Activated CD4-positive, CD25-positive, alpha-beta regulatory T cell treated with anti-CD3 and anti-CD28 coated beads, Interleukin-2, amount 50 U/mL, for 72 hours (primary cell): ENCODE results near the gene COL4A5.
"Not testable (repeated sequence)": the region's sequence is repeated elsewhere in the genome, so short reads cannot be mapped to it uniquely, and the experiment has no call there.

ENCODE experiments used
- DNase-seq: peaks from one replicate; pipeline ENCODE4 v3.0.0; 2021

The COL4A5 gene

DNA sequence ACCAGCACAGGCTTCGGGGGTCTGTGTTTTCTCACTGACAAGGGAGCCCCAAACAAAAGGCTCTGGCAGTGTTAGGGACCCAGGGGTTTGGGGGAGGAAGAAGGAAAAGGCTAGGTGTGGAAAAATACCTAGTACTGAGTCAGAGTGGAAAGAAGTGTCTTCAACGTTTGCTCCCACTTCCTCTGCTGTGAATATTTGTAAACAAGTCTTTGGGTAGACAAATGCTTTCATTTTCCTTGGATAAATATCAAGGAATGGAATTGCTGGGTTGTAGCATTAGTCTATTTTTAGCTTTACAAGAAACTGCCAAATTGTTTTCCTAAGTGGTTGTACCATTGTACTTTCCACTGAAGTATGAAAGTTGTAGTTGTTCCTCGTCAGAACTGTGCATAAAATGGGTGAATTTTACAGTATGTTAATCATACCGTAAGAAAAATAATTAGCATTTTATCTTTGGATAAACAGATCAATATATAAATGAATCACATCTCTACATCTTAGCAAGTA is 17.4 kb downstream of the COL4A5 start:
- no peak for DNase-seq

GRCh38 chrX:108464604-108465003 is 25.0 kb downstream of the COL4A5 start:
- DNase-seq: no peak

DNA sequence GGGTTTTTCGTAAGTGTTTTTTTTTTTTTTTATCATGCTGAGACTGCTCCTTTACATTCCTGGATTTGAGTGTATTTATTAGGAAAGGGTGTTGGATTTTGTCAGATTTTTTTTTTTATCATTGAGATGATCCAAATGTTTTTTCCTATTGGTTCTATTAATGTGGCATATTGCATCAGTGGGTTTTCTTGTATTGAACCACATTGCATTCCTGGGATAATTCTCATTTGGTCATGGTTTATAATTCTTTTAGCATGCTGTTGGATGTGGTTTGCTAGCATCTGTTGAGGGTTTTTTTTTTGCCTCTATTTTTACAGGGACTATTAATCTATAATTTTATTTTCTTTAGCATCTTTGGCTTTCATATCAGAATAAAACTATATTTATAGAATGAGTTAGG is 28.8 kb downstream of the COL4A5 start:
- DNase-seq: no peak

DNA sequence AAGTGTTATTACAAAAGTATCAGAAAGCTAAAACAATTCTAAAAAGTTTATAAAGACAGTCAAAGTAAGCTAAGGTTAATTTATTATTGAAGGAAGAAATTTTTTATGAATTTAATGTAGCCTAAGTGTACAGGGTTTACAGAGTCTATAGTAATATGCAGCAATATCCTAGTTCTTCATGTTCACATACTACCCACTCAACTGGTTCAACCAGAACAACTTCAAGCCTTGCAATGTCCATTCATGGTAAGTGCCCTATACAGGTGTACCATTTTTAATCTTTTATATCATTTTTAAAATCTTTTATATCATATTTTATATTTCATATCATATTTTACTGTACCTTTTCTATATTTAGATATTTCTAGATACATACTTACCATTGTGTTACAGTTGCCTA is 34.3 kb downstream of the COL4A5 start:
- no peak for DNase-seq

- not testable (repeated sequence) for DNase-seq
Observed at GRCh38 chrX:108481528-108481927, 41.9 kb downstream of the COL4A5 start.

- DNase-seq: no peak
Observed at GRCh38 chrX:108484251-108484650, 44.6 kb downstream of the COL4A5 start.

DNA sequence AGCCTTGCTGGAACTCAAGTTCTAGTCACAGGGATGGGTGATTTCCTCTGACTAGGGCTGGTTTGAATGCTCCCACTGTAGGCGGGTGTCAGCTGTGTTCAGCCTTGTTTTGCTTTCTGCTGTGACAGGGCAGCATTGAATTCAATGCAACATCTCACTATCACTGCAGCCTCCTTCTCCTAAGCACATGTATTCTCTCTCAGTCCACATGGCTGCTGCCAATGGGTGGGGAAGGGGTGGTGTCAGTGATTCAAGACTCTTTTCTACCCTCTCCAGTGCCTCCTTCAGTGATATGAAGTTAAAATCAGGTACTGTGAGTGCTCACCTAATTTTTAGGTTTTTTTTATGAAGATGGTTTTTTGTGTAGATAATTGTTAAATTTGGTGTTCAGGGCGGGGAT is 46.3 kb downstream of the COL4A5 start:
- no peak for DNase-seq

- no peak for DNase-seq
Observed at GRCh38 chrX:108494406-108495090, 54.9 kb downstream of the COL4A5 start.

- no peak for DNase-seq
Observed at GRCh38 chrX:108511721-108512120, 72.1 kb downstream of the COL4A5 start.

DNA sequence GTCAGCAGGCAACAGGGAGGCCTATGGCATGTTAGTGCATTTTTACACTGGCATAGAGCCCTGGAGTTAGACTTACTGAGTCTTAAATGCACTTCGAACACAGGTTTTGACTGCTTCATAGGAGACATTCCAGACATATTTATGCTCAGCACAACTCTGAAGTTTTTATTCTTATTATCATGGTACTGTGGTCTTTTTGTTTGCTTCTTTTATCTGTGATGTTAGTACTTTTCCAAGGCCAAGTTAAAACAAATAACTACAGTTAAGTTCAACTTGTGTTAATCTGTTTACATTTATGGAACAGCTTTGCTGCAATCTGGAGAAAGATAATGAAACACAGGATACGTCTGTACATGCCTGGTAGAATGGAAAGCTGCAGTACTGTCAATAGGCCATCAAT is 76.5 kb downstream of the COL4A5 start:
- DNase-seq: no peak

DNA sequence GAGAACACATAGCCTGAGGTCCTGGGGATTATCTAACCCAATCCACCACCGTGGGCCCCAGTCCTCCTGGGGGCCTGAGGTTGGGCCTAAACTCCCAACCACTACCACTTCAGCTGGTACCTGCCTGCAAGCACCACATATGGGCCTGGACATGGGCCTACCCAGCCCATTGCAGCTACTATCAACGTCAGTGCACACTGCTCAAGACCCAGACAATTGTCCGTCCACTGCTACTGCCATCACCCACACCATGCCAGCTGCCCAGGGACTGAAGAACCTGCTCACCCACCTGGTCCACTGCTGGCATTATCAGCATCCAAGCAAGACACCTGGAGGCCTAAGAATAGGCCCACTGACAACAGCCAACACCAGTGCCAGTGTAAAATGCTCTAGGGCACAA is 88.1 kb downstream of the COL4A5 start:
- no peak for DNase-seq

GRCh38 chrX:108537005-108537404 is 97.4 kb downstream of the COL4A5 start:
- no peak for DNase-seq

DNA sequence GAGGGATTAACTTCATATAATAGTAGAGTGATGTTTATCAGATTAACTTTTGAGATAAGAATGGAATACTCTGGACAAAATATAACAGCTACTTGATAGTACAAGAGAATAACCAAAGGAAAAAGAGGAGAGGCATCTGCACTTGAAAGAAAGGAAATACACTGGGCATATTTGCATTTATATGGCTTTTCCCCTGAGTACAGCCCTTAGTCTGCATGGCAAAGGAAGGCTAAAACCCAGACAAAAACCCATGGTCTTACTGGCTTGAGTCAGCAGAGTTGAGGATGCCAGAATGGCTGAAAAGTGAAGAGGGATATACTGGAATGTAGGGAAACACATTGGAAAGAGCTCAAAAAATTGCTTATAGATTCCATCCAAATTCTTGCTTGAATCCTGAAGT is 101.6 kb downstream of the COL4A5 start:
- no peak for DNase-seq

DNA sequence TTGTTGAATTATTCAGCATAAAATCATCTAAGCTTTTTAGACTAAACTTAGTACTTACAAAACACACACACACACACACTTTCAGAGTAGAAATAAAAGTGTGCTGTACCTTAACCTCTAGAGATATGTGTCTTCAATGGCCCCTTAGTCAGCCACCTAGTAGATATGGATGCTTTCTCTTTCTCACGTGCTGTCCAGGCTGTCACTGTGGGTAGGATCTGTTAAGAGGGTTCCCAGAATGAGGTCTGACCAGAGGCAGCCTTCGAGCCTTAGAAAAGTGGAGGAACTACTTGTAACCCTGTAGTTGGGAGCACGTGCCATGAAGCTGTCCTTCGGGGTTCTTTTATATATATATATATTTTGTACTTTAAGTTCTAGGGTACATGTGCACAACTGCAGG is 117.9 kb downstream of the COL4A5 start:
- DNase-seq: no peak

GRCh38 chrX:108558217-108558616 is 118.6 kb downstream of the COL4A5 start:
- no peak for DNase-seq

- no peak for DNase-seq
Observed at GRCh38 chrX:108573136-108573535, 133.5 kb downstream of the COL4A5 start.

- no peak for DNase-seq
Observed at GRCh38 chrX:108582151-108582550, 142.5 kb downstream of the COL4A5 start.

DNA sequence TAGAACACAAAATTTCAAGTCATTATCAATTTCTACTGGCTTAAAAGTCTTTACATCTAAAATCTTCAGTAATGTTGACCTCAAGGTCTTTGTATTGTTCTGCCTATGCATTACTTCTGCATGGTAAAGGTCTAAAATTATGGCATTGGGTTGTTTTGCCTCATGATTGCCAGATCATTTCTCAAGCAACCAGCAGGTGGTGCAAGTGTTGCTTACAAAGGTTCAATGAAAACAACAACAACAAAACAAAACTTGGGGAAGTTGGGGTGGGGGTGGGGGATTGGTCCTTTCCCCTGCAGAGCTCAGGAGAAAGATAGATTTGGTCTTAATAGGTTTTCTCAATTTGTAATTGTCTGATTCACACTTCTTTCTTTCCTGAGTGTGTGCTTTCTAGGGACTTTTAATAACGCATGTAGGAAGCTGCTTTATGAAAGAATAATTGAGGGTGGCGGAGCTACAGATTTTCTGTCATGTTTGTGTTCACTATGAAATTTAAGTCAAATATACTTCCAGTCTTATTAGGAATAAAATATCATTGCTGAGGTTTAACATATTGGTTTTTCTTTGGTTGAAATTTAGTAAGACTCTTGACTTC is 145.1 kb downstream of the COL4A5 start:
- DNase-seq: no peak

- DNase-seq: no peak
Observed at GRCh38 chrX:108590496-108590895, 150.9 kb downstream of the COL4A5 start.

- no peak for DNase-seq
Observed at GRCh38 chrX:108601276-108601675, 161.6 kb downstream of the COL4A5 start.

GRCh38 chrX:108610141-108610540 is 170.5 kb downstream of the COL4A5 start:
- DNase-seq: no peak

- no peak for DNase-seq
Observed at GRCh38 chrX:108614616-108615015, 175.0 kb downstream of the COL4A5 start.

GRCh38 chrX:108640817-108641216 is 201.2 kb downstream of the COL4A5 start:
- no peak for DNase-seq

DNA sequence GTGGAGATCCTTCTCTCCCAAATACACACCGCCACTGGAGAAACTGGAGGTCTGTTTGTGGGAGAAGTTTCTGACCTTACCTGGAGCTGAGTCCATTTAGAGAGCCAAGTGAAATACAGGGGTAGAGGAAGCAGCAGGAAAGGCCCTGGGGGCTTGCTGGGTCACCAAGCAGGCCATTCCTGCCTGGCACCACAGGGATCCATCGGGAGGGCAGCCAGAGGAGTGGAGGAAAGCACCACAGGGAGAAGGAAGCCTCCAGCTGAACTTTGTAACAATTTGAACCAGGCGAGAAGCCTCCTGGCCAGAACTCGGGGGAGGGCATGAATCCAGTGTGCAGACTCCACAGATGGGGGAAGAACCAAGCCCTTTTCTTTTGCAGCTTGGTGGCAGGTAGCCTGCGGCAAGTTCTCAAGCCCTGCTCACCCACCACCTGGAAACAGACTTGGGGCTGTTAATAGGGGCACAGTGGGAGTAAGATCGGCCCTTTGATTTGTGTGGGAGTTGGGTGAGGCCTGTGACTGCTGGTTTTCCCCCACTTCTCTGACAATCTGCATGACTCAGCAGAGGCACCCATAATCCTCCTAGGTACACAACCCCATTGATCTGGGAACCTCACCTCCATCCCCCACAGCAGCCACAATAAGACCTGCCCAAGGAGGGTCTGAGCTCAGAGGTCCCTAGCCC is 202.1 kb downstream of the COL4A5 start:
- no peak for DNase-seq
